Measurements from ENCODE around the gene UGT1A8.

Gene UGT1A8

DNA sequence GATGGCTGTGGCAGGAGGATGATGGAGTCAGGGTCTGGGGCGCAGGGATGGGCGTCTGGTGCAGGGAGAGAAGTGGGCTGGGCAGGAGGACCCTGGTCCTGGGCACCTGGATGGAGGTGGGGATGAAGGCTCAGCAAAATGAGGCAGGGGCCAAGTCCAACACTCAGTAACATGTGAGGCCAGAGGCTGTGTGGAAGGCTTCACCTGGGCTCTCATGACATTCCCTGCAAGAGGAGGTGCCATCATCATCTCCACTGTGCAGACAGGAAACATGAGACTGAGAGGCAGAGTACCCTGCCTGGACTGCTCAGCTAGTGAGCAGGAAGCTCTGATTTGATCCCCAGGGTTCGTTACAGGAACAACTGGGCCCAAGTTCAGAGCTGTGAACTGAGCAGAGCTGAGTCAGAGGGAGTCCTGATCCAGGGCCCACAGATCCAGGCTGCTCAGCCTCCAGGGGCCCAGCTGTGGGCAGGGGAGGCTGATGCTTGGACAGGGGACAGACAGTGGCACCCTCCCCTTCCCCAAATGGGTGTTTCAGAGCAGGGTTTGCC is 200.0 kb downstream of the UGT1A8 start:
- DNase-seq (ENCODE audit: low read depth) = no peak
- no peak overlapping the region for H3K4me3 ChIP-seq (ENCODE audit: low read depth, low read length)
- TF ChIP-seq, protein P1, sequence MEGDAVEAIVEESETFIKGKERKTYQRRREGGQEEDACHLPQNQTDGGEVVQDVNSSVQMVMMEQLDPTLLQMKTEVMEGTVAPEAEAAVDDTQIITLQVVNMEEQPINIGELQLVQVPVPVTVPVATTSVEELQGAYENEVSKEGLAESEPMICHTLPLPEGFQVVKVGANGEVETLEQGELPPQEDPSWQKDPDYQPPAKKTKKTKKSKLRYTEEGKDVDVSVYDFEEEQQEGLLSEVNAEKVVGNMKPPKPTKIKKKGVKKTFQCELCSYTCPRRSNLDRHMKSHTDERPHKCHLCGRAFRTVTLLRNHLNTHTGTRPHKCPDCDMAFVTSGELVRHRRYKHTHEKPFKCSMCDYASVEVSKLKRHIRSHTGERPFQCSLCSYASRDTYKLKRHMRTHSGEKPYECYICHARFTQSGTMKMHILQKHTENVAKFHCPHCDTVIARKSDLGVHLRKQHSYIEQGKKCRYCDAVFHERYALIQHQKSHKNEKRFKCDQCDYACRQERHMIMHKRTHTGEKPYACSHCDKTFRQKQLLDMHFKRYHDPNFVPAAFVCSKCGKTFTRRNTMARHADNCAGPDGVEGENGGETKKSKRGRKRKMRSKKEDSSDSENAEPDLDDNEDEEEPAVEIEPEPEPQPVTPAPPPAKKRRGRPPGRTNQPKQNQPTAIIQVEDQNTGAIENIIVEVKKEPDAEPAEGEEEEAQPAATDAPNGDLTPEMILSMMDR (IDR thresholded peaks at IDR 0.05; ENCODE audit: insufficient read depth, low read depth, low read length, missing control alignments) = no peak

DNA sequence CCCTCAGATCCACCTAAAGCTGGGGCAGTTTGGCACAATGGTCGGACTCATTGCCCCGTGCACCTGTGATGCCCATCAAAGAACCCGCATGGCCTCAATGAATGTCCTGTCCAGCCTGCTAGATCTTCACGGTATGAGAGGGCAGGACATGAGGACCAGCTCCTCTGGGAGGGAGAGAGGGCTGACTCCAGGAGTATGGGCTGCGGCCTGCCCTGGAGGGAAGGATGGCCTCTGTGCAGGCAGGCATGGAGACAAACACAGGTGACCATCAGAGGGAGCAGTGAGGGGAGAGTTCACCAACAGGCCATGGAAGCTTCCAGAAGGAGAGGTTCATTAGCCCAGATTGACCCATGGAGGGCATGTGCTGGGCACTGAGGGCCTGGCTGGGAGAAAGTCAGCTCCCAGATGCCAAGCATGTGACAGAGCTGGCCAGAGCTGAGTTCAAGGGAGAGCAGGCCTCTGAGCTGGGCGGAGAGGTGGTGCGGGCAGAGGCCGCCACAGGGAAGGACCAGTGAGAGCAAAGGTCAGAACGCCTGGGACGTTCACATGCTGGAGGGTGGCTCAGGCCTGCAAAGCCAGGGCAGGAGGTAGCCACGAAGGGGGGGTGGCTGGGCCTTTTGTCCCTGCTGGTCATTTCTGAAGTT is 200.7 kb downstream of the UGT1A8 start:
- no peak for DNase-seq (ENCODE audit: low read depth)
- no peak overlapping the region for H3K4me3 ChIP-seq (ENCODE audit: low read depth, low read length)
- TF ChIP-seq, protein P1 (IDR thresholded peaks at IDR 0.05; ENCODE audit: insufficient read depth, low read depth, low read length, missing control alignments) = no peak

DNA sequence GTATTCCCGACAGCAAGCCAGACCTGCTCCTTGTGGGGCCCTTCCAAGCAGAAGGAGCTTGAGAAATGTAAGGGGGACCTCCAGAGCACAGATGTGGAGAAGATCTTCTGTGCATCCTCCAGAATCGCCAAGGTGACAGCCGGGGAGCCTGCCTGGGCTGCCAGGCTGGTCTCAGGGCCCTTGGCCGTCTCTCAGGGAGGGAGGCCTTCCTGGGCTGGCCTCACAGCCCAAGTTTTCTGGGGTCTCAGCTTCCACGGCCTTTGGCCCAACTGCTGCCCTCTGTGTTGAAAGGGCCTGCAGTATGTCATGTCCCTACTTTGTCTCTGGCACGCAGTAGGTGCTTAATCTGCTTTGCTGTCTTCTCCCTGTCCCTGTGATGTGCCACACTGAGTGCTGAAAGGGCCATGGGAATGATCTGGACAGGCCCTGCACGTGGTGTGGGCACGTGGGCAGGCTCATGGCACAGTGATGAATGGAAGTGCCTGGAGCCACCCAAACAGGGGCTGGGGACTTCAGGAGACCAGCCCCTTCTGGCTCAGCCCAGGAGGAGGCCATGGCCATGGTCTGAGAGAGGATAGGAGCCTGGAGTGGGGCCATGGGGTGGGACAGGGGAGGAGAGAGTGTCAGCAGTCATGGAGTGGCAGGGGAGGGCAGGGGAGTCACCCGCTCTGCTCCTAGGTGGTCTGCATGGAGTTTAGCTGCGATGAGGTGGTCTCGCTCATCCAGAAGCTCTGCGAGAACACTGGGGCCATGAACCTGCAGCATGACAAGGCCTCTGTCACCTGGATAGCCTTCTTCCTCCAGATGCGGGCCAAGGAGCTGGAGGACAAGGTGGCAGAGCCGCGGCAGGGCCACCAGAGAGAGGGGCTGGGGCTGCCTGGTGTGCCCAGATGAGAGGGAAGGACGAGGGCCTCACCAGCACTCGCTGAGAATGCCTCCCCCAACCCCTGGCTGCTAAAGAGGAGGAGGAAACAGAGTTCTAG is 201.5 kb downstream of the UGT1A8 start:
- DNase-seq (ENCODE audit: low read depth) = no peak
- TF ChIP-seq, protein P1 (IDR thresholded peaks at IDR 0.05; ENCODE audit: insufficient read depth, low read depth, low read length, missing control alignments) = no peak
- no peak overlapping the region for H3K4me3 ChIP-seq (ENCODE audit: low read depth, low read length)

DNA sequence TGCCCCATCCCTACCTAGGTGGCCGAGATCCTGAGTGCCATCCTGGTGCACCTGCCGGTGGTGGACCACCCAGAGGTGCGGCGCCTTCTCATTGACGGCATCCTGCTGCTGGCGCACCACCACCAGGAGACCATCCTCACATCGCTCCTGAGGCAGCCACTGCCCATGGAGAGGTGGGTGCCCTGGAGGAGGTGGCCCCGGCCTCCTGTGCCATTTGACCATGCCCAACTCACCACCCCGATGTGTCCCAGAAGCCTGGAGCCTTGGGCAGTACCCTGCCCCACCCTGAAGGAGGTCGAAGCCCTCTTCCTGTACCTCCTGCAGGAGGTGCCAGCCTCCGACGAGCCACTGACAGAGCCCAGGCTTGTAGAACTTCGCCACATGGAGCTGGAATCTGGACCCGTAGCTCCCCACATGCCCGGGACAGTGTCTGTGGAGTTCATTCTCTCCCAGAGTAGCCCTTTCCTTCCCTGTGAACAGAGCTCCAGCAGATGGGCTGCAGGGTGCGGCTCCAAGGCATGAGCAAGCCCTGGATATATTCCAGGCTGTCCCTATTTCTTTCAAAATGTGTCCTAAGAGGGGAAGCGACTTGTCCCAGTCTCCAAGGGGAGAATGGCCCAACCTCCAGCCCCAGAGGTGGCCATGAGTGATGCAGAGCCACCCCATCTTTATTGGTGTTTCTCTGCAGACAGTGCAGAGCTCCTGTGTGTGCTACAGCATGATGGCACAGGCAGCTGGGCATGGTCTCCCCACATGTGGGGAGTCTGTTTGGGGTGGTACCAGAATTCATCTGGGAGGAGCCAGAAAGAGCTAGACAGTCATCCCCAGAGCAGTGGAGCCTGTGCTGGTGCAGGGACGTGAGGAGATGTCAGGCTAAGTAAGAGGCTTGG is 202.7 kb downstream of the UGT1A8 start:
- DNase-seq (ENCODE audit: low read depth) = no peak

DNA sequence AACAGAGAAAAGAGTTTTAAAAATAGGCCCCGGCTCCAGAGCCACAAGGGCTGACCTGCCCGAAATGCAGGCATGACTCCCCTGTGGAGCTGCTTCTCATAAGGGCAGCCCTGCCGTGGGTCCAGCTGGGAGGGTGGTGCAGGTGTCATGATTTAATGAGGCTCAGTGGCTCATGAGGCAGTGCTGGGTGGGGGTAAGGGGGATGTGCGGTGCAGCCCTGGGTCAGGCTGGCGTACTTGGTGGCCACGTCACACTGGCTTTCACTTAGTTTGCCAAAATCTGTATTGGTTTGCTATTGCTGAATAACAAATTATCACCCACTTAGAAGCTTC is 203.3 kb downstream of the UGT1A8 start:
- TF ChIP-seq, protein P1 (IDR thresholded peaks at IDR 0.05; ENCODE audit: insufficient read depth, low read depth, low read length, missing control alignments) = no peak
- DNase-seq (ENCODE audit: low read depth) = no peak
- H3K4me3 ChIP-seq (ENCODE audit: low read depth, low read length) = no peak overlapping the region

More for the DNA sequence above, 202.7 kb downstream of the UGT1A8 start:
- TF ChIP-seq, protein P1 (IDR thresholded peaks at IDR 0.05; ENCODE audit: insufficient read depth, low read depth, low read length, missing control alignments) = no peak
- no peak overlapping the region for H3K4me3 ChIP-seq (ENCODE audit: low read depth, low read length)

DNA sequence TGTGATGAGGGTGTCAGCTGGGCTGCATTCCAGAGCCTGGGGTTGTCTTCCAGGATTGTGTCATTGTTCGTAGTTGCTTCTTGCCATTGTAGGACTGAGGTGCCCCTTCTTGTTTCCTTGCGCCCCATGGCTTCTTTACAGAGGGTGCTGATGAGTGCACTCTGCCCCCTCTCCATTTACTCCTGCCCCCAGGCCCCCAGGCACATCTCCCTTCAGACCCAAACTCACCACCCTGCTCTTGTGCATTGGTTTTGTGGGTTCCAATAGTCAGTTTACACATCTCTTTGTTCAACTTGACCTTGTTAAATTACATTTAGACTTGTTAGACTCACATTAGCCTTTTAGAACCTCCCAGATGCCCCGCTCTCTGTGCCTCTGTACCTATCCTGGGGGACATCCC is 203.8 kb downstream of the UGT1A8 start:
- no peak overlapping the region for H3K4me3 ChIP-seq (ENCODE audit: low read depth, low read length)
- TF ChIP-seq, protein P1 (IDR thresholded peaks at IDR 0.05; ENCODE audit: insufficient read depth, low read depth, low read length, missing control alignments) = no peak
- DNase-seq (ENCODE audit: low read depth) = no peak
